Liver (tissue), 9 donors: Measurements from ENCODE around the gene EDAR. TPM values are rescaled to one million over a fixed set of nuclear protein-coding genes. Genes with fewer than 3 reads are reported as not detected.

Experiments used
- DNase-seq: peaks from one replicate; pipeline ENCODE4 v3.0.0-alpha.2; 2017; ENCODE audit warnings: low spot score
- H3K27ac ChIP-seq, 2 donors: one replicate each; pipeline ENCODE4 v1.7.0; 2013; ENCODE audit warnings: inconsistent platforms in 2 of 2, low read length in 2 of 2, control low read depth in 1 of 2, low read depth in 1 of 2, mild to moderate bottlenecking in 1 of 2
- H3K27me3 ChIP-seq, 4 donors: one replicate each; pipeline versions ENCODE4 v1.6.1 to v1.7.0; 2013; ENCODE audit warnings: low read length in 3 of 4, inconsistent platforms in 1 of 4, mild to moderate bottlenecking in 1 of 4, moderate library complexity in 1 of 4; ENCODE audit not compliant: control insufficient read depth in 4 of 4, insufficient read depth in 4 of 4
- H3K36me3 ChIP-seq, 4 donors: one replicate each; pipeline versions ENCODE4 v1.6.1 to v1.7.0; 2013; ENCODE audit warnings: low read length in 3 of 4, mild to moderate bottlenecking in 3 of 4, low read depth in 1 of 4, moderate library complexity in 1 of 4; ENCODE audit not compliant: control insufficient read depth in 4 of 4, insufficient read depth in 3 of 4
- H3K4me1 ChIP-seq, 4 donors: one replicate each; pipeline versions ENCODE4 v1.6.1 to v1.7.0; 2013; ENCODE audit warnings: low read length in 3 of 4, mild to moderate bottlenecking in 3 of 4, moderate library complexity in 1 of 4; ENCODE audit not compliant: control insufficient read depth in 4 of 4, insufficient read depth in 4 of 4
- H3K4me3 ChIP-seq, 3 donors: one replicate each; pipeline versions ENCODE4 v1.6.1 to v1.7.0; 2013; ENCODE audit warnings: low read length in 3 of 3, control low read depth in 1 of 3, low read depth in 1 of 3, mild to moderate bottlenecking in 1 of 3
- H3K9ac ChIP-seq, 2 donors: one replicate each; pipeline ENCODE4 v1.7.0; 2013; ENCODE audit warnings: low read length in 2 of 2, mild to moderate bottlenecking in 2 of 2, moderate library complexity in 2 of 2, control low read depth in 1 of 2, low read depth in 1 of 2
- H3K9me3 ChIP-seq, 4 donors: one replicate each; pipeline versions ENCODE4 v1.6.1 to v1.7.0; 2013; ENCODE audit warnings: low read length in 3 of 4; ENCODE audit not compliant: control insufficient read depth in 4 of 4
- EGR1 ChIP-seq, 2 donors: IDR thresholded peaks; 2 replicates each; pipeline ENCODE4 v1.6.1; 2016 to 2018; ENCODE audit warnings: antibody characterized with exemption in 2 of 2, low read depth in 2 of 2
- FOXA2 ChIP-seq: IDR thresholded peaks from 2 replicates; pipeline ENCODE4 v1.6.1; 2016; ENCODE audit warnings: antibody characterized with exemption
- GABPA ChIP-seq, 2 donors: IDR thresholded peaks in 1 of 2; conservative IDR thresholded peaks in 1 of 2; 2 replicates each; pipeline ENCODE4 v1.6.1; 2016; ENCODE audit warnings: antibody characterized with exemption in 2 of 2, mild to moderate bottlenecking in 1 of 2, moderate library complexity in 1 of 2
- HNF4A ChIP-seq, 2 donors: conservative IDR thresholded peaks; 2 replicates each; pipeline ENCODE4 v1.6.1; 2016; ENCODE audit warnings: antibody characterized with exemption in 2 of 2, mild to moderate bottlenecking in 2 of 2
- JUND ChIP-seq, 2 donors: IDR thresholded peaks; 2 replicates each; pipeline ENCODE4 v1.6.1; 2016; ENCODE audit warnings: antibody characterized with exemption in 2 of 2
- MAX ChIP-seq: IDR thresholded peaks from 2 replicates; pipeline ENCODE4 v1.6.1; 2016; ENCODE audit warnings: antibody characterized with exemption
- NR2F2 ChIP-seq: IDR thresholded peaks from 2 replicates; pipeline ENCODE4 v1.6.1; 2016; ENCODE audit warnings: antibody characterized with exemption
- RAD21 ChIP-seq, 2 donors: IDR thresholded peaks; 2 replicates each; pipeline ENCODE4 v1.6.1; 2016; ENCODE audit warnings: antibody characterized with exemption in 2 of 2, mild to moderate bottlenecking in 2 of 2
- RXRA ChIP-seq, 2 donors: IDR thresholded peaks; 2 replicates each; pipeline ENCODE4 v1.6.1; 2017 to 2018; ENCODE audit warnings: antibody characterized with exemption in 2 of 2, mild to moderate bottlenecking in 1 of 2
- SP1 ChIP-seq: IDR thresholded peaks from 2 replicates; pipeline ENCODE4 v1.6.1; 2018; ENCODE audit warnings: antibody characterized with exemption, mild to moderate bottlenecking
- YY1 ChIP-seq: IDR thresholded peaks from 2 replicates; pipeline ENCODE4 v1.6.1; 2016; ENCODE audit warnings: antibody characterized with exemption, mild to moderate bottlenecking
- ZBTB33 ChIP-seq: IDR thresholded peaks from 2 replicates; pipeline ENCODE4 v1.6.1; 2016; ENCODE audit warnings: antibody characterized with exemption
- WGBS: extraction: QIAGEN DNeasy Blood & Tissue Kit; methylation state at CpG from one replicate; pipeline ENCODE4 v1.1.7; 2013; 5-methylcytosine and 5-hydroxymethylcytosine counted together
- polyA plus RNA-seq, 2 donors: library from polyadenylated mRNA; stranded (reverse) in 1 of 2; unstranded in 1 of 2; fragments of 200-250 nt in 1 of 2; fragments of >200 nt in 1 of 2; fragmentation: Nextera tagmentation in 1 of 2; extraction: Ambion mirVana in 1 of 2; gene quantifications; one replicate each; pipeline versions ENCODE4 v1.2.1 to v1.2.3, GENCODE V29; 2013 to 2015
- total RNA-seq, 2 donors: library from RNA; depleted of rRNA; stranded (reverse); fragments of >200 nt; gene quantifications; one replicate each; pipeline ENCODE4 v1.2.3, GENCODE V29; 2014
- TF ChIP-seq, protein P1 (sequence below): IDR thresholded peaks from 2 replicates; pipeline ENCODE4 v1.6.1; 2016; ENCODE audit warnings: antibody characterized with exemption, mild to moderate bottlenecking
- TF ChIP-seq, protein P2 (sequence below): fragments of 150-350 bp; IDR thresholded peaks from 2 replicates; pipeline ENCODE4 v1.5.1; 2017; ENCODE audit warnings: improper control_type of control experiment, low read depth, low read length; ENCODE audit not compliant: missing input control
- donor health status: healthy.
- donor health status: healthy.
- donor health status: healthy.
- donor health status: healthy.
- donor health status: healthy.

Gene EDAR
- total and polyA plus RNA-seq, 4 donors: 0.09 to 0.50 (median 0.10) TPM

GRCh38 chr2:108942888-108943287, 46.1 kb downstream of the EDAR start:
- 93% methylated on average over 15 of the region's 15 CpGs for WGBS
- no peak overlapping the region for H3K4me3 ChIP-seq
- no peaks in the 10 kb centered on the region for H3K36me3 ChIP-seq
- DNase-seq: no peak
- H3K27ac ChIP-seq: no peak overlapping the region
- TF ChIP-seq YY1: no peak
- TF ChIP-seq NR2F2: no peak
- TF ChIP-seq, protein P1, sequence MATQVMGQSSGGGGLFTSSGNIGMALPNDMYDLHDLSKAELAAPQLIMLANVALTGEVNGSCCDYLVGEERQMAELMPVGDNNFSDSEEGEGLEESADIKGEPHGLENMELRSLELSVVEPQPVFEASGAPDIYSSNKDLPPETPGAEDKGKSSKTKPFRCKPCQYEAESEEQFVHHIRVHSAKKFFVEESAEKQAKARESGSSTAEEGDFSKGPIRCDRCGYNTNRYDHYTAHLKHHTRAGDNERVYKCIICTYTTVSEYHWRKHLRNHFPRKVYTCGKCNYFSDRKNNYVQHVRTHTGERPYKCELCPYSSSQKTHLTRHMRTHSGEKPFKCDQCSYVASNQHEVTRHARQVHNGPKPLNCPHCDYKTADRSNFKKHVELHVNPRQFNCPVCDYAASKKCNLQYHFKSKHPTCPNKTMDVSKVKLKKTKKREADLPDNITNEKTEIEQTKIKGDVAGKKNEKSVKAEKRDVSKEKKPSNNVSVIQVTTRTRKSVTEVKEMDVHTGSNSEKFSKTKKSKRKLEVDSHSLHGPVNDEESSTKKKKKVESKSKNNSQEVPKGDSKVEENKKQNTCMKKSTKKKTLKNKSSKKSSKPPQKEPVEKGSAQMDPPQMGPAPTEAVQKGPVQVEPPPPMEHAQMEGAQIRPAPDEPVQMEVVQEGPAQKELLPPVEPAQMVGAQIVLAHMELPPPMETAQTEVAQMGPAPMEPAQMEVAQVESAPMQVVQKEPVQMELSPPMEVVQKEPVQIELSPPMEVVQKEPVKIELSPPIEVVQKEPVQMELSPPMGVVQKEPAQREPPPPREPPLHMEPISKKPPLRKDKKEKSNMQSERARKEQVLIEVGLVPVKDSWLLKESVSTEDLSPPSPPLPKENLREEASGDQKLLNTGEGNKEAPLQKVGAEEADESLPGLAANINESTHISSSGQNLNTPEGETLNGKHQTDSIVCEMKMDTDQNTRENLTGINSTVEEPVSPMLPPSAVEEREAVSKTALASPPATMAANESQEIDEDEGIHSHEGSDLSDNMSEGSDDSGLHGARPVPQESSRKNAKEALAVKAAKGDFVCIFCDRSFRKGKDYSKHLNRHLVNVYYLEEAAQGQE: no peak
- TF ChIP-seq GABPA (IDR thresholded peaks at IDR 0.05 in 1 of 2, conservative IDR thresholded peaks at IDR 0.05 in 1 of 2): no peak
- no peak for TF ChIP-seq HNF4A (conservative IDR thresholded peaks at IDR 0.05)
- TF ChIP-seq, protein P2, sequence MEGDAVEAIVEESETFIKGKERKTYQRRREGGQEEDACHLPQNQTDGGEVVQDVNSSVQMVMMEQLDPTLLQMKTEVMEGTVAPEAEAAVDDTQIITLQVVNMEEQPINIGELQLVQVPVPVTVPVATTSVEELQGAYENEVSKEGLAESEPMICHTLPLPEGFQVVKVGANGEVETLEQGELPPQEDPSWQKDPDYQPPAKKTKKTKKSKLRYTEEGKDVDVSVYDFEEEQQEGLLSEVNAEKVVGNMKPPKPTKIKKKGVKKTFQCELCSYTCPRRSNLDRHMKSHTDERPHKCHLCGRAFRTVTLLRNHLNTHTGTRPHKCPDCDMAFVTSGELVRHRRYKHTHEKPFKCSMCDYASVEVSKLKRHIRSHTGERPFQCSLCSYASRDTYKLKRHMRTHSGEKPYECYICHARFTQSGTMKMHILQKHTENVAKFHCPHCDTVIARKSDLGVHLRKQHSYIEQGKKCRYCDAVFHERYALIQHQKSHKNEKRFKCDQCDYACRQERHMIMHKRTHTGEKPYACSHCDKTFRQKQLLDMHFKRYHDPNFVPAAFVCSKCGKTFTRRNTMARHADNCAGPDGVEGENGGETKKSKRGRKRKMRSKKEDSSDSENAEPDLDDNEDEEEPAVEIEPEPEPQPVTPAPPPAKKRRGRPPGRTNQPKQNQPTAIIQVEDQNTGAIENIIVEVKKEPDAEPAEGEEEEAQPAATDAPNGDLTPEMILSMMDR: no peak
- no peak for TF ChIP-seq RXRA (IDR thresholded peaks at IDR 0.05)
- TF ChIP-seq SP1: no peak
- TF ChIP-seq EGR1 (IDR thresholded peaks at IDR 0.05; ENCODE audit: low read depth in 2 of 2): no peak
- no peak for TF ChIP-seq RAD21 (IDR thresholded peaks at IDR 0.05)
- no peak for TF ChIP-seq MAX
- no peak for TF ChIP-seq JUND (IDR thresholded peaks at IDR 0.05)
- no peak for TF ChIP-seq FOXA2
- TF ChIP-seq ZBTB33: no peak
- H3K9ac ChIP-seq: no peak overlapping the region
- no peaks in the 10 kb centered on the region for H3K27me3 ChIP-seq
- no peaks in the 10 kb centered on the region for H3K4me1 ChIP-seq
- H3K9me3 ChIP-seq: peaks cover 0 to 6% (median under 1%) of the 10 kb centered on the region in 4 donors

- Histone ChIP-seq H3K9me3 (peaks cover 0 to 3% (median under 1%) of the 10 kb centered on the region in 4 donors), H3K36me3 (no peaks in the 10 kb centered on the region), H3K9ac (no peak overlapping the region), H3K4me3 (no peak overlapping the region), H3K27me3 (no peaks in the 10 kb centered on the region), H3K27ac (no peak overlapping the region), H3K4me1 (no peaks in the 10 kb centered on the region)
- 97% methylated on average over 34 of the region's 34 CpGs for WGBS
- TF ChIP-seq RXRA (IDR thresholded peaks at IDR 0.05): no peak
- DNase-seq: no peak
Measured at GRCh38 chr2:108942231-108942825, 46.7 kb downstream of the EDAR start.
